Endometrial microvascular endothelial cells (primary cell): ENCODE data around the gene OSGEP. TPM values are rescaled to one million over a fixed set of nuclear protein-coding genes. Genes with fewer than 3 reads are reported as not detected.

ENCODE experiments used
- in situ Hi-C: cut with HindIII; loops from 2 replicates; pipeline ENCODE4 v1.10.0; 2017; ENCODE audit warnings: low sequenced_read_pairs, low pct_unique_long_range_greater_than_20kb; ENCODE audit errors: inconsistent ontology term
- total RNA-seq: library from RNA; depleted of rRNA; stranded (reverse); fragments of >200 nt; gene quantifications from one replicate; pipeline ENCODE4 v1.2.3, GENCODE V29; 2015; ENCODE audit errors: inconsistent ontology term

The OSGEP gene
- total RNA-seq, 1 donor from 2014 or later = 55.3 TPM

GRCh38 chr14:20412411-20412810 is 42.2 kb downstream of the OSGEP start:
- in situ Hi-C loops = no loop called here

GRCh38 chr14:20409226-20409625 is 45.4 kb downstream of the OSGEP start:
- in situ Hi-C loops = no loop called here

- in situ Hi-C loops = no loop called here
Measured at GRCh38 chr14:20403521-20403920, 51.1 kb downstream of the OSGEP start.

GRCh38 chr14:20400965-20401593 is 53.5 kb downstream of the OSGEP start:
- in situ Hi-C loops = no loop called here

- in situ Hi-C loops = no loop called here
Measured at GRCh38 chr14:20400589-20400964, 54.0 kb downstream of the OSGEP start.

GRCh38 chr14:20397511-20397910 is 57.1 kb downstream of the OSGEP start:
- in situ Hi-C loops = no loop called here

Other genes starting within 250 kb of the OSGEP start
- not detected for gene OR11H6, start 231.1 kb downstream of the OSGEP start, total RNA-seq
- gene OR11H7, start 225.8 kb downstream of the OSGEP start, total RNA-seq = not detected
- gene OR11H4, start 215.5 kb downstream of the OSGEP start, total RNA-seq = not detected
- gene TTC5, start 148.9 kb downstream of the OSGEP start, total RNA-seq = 15.5 TPM
- gene CCNB1IP1, start 121.5 kb downstream of the OSGEP start, total RNA-seq = 42.7 TPM
- gene PARP2, start 111.2 kb downstream of the OSGEP start, total RNA-seq = 9.9 TPM
- gene TEP1, start 41.3 kb downstream of the OSGEP start, total RNA-seq = 15.3 TPM
- not detected for gene KLHL33, start 18.6 kb downstream of the OSGEP start, total RNA-seq
- gene APEX1, start 414 bp upstream of the OSGEP start, total RNA-seq = 240 TPM
- gene PIP4P1, start 6.6 kb upstream of the OSGEP start, total RNA-seq = 10.4 TPM
- gene PNP, start 14.6 kb upstream of the OSGEP start, total RNA-seq = 284 TPM
- not detected for gene RNASE10, start 50.7 kb upstream of the OSGEP start, total RNA-seq
- not detected for gene RNASE9, start 106.2 kb upstream of the OSGEP start, total RNA-seq
- gene RNASE11, start 133.2 kb upstream of the OSGEP start, total RNA-seq = not detected
- gene RNASE12, start 136.6 kb upstream of the OSGEP start, total RNA-seq = not detected
- gene OR6S1, start 186.9 kb upstream of the OSGEP start, total RNA-seq = not detected
- gene RNASE4, start 229.7 kb upstream of the OSGEP start, total RNA-seq = 15.5 TPM
- gene ANG, start 234.0 kb upstream of the OSGEP start, total RNA-seq = 0.84 TPM